ENCODE results near the gene REEP1. TPM values are rescaled to one million over a fixed set of nuclear protein-coding genes. Genes with fewer than 3 reads are reported as not detected.

Gene REEP1
- total and polyA plus RNA-seq, 2 of the 13 experiments (the other 11 are each of a cell fraction or from before 2014, with no cell fraction given) = 0.27 TPM; not detected in 1

- peak; percentile 78; the same call in 1 of the 2 replicates for TF ChIP-seq TFDP2 (CRISPR knock-in tag; IDR thresholded peaks at IDR 0.05)
- TF ChIP-seq ZNF598 (CRISPR knock-in tag; IDR thresholded peaks at IDR 0.05; ENCODE audit: borderline replicate concordance) = no peak
- TF ChIP-seq PRDM10 (CRISPR knock-in tag; IDR thresholded peaks at IDR 0.05; ENCODE audit: low read depth) = peak; percentile 29; the same call in 1 of the 2 replicates
- no peak for TF ChIP-seq ZNF503 (CRISPR knock-in tag; IDR thresholded peaks at IDR 0.05)
- TF ChIP-seq HBP1 (CRISPR knock-in tag; IDR thresholded peaks at IDR 0.05; ENCODE audit: low read depth) = peak; percentile 48; the same call in 1 of the 2 replicates
- TF ChIP-seq NFYB (CRISPR knock-in tag; IDR thresholded peaks at IDR 0.05) = peak; percentile 87
- TF ChIP-seq TRAFD1 (CRISPR knock-in tag; IDR thresholded peaks at IDR 0.05; ENCODE audit: borderline replicate concordance) = no peak; the same call in 1 of the 2 replicates
- TF ChIP-seq THAP11 (CRISPR knock-in tag; IDR thresholded peaks at IDR 0.05) = peak; percentile 93
- TF ChIP-seq ZFP90 (CRISPR knock-in tag; IDR thresholded peaks at IDR 0.05; ENCODE audit: borderline replicate concordance) = no peak
- TF ChIP-seq HOXD1 (CRISPR knock-in tag; IDR thresholded peaks at IDR 0.05) = no peak
- no peak for TF ChIP-seq ELK4 (CRISPR knock-in tag; IDR thresholded peaks at IDR 0.05; ENCODE audit: borderline replicate concordance)
- peak; percentile 92 for TF ChIP-seq ZNF143 (CRISPR knock-in tag; IDR thresholded peaks at IDR 0.05)
- TF ChIP-seq CC2D1A (CRISPR knock-in tag; IDR thresholded peaks at IDR 0.05) = no peak
- TF ChIP-seq ZNF816 (CRISPR knock-in tag; IDR thresholded peaks at IDR 0.05; ENCODE audit: borderline replicate concordance) = 0 out of 2 replicates have a peak, but pooled peaks have one; percentile 14
- TF ChIP-seq GABPA (IDR thresholded peaks at IDR 0.05; ENCODE audit: low read depth, low read length) = peak; percentile 46; the same call in 1 of the 2 replicates
- TF ChIP-seq GABPA (CRISPR knock-in tag; IDR thresholded peaks at IDR 0.05; ENCODE audit: low read depth) = peak; percentile 83
These were observed 142.7 kb downstream of the REEP1 start (continued) for GRCh38 chr2:86194751-86195054.
